HepG2 (cell line): ENCODE measurements around the gene TSSK3. TPM values are rescaled to one million over a fixed set of nuclear protein-coding genes. Genes with fewer than 3 reads are reported as not detected.

Experiments used
- ATAC-seq: fragments of 200-7000 bp; cut with Tn5 transposase; 3 replicates; pipeline ENCODE4 v1.9.1; 2020; ENCODE audit warnings: mild to moderate bottlenecking, moderate library complexity
- BruUV-seq: library from RNA; stranded (reverse); fragments of 400-500 nt; replicated peaks from 2 replicates; lab custom pipeline; 2021; lab: Mats Ljungman, UMichigan
- CTCF ChIA-PET: fragments of 300-600 bp; formaldehyde crosslinking; extraction: SDS; loops from one replicate; lab custom pipeline; 2021; ENCODE audit warnings: low total read pairs, inconsistent platforms, low intra/inter-chr PET ratio; lab: Yijun Ruan, JAX
- POLR2A ChIA-PET: fragments of 350-600 bp; sonication (Branson Sonifier 250); formaldehyde crosslinking; loops from one replicate; lab custom pipeline; 2020; ENCODE audit warnings: antibody characterized with exemption, inconsistent platforms; lab: Yijun Ruan, JAX
- DNase-seq: peaks from one replicate; pipeline ENCODE4 v3.0.0-alpha.2; 2015; ENCODE audit warnings: low spot score
- FAIRE-seq: peaks from 3 replicates; lab custom pipeline; 2011; peaks lifted over from hg19 to GRCh38; lab: Jason Lieb, UNC
- H2AFZ ChIP-seq: one replicate; pipeline ENCODE4 v1.6.1; 2011; ENCODE audit warnings: low read length, inconsistent platforms
- H3K27ac ChIP-seq: fragments of 300-600 bp; 3 replicates; pipeline ENCODE4 v1.8.0; 2011; ENCODE audit warnings: mixed run types, mild to moderate bottlenecking, mixed read lengths, low read length, inconsistent platforms; ENCODE audit not compliant: insufficient read depth; ENCODE audit errors: extremely low read length
- H3K27me3 ChIP-seq, 2 experiments: fragments of 200-600 bp in 1 of 2; 2 replicates in 1 of 2; 3 replicates in 1 of 2; pipeline versions ENCODE4 v1.6.0 to v1.8.0; 2011; ENCODE audit warnings: low read length in 2 of 2, mild to moderate bottlenecking in 2 of 2, moderate library complexity in 2 of 2, inconsistent platforms in 1 of 2; ENCODE audit not compliant: insufficient read depth in 2 of 2, control insufficient read depth in 1 of 2
- H3K36me3 ChIP-seq, 2 experiments: fragments of 200-600 bp in 1 of 2; replicated peaks in 1 of 2; 2 replicates in 1 of 2; 3 replicates in 1 of 2; pipeline versions ENCODE4 v1.5.1 to v1.8.0; 2011; ENCODE audit warnings: low read length in 2 of 2, inconsistent platforms in 1 of 2; ENCODE audit not compliant: insufficient read depth in 2 of 2, control insufficient read depth in 1 of 2
- H3K4me1 ChIP-seq: 2 replicates; pipeline ENCODE4 v1.5.1; 2012; ENCODE audit warnings: low read length, inconsistent platforms; ENCODE audit not compliant: insufficient read depth
- H3K4me2 ChIP-seq: 2 replicates; pipeline ENCODE4 v1.6.0; 2011; ENCODE audit warnings: low read depth, low read length, inconsistent platforms
- H3K4me3 ChIP-seq, 3 experiments: fragments of 200-600 bp in 1 of 3; sonication (generic), shearing (Covaris generic) in 1 of 3; replicated peaks in 1 of 3; 2 replicates each; pipeline ENCODE4 v1.5.1; 2011 to 2016; ENCODE audit warnings: low read length in 3 of 3, inconsistent platforms in 2 of 3, low read depth in 2 of 3, mild to moderate bottlenecking in 2 of 3, control low read depth in 1 of 3, mixed read lengths in 1 of 3; ENCODE audit not compliant: insufficient read depth in 1 of 3
- H3K79me2 ChIP-seq: one replicate; pipeline ENCODE4 v1.6.1; 2011; ENCODE audit warnings: low read length, inconsistent platforms; ENCODE audit not compliant: insufficient read depth
- H3K9ac ChIP-seq: 2 replicates; pipeline ENCODE4 v1.6.0; 2011; ENCODE audit warnings: mild to moderate bottlenecking, low read depth, low read length, inconsistent platforms; ENCODE audit not compliant: insufficient read depth
- H3K9me3 ChIP-seq: 2 replicates; pipeline ENCODE4 v1.5.1; 2012; ENCODE audit warnings: mild to moderate bottlenecking, low read length
- H4K20me1 ChIP-seq: 2 replicates; pipeline ENCODE4 v1.6.0; 2011; ENCODE audit warnings: inconsistent platforms, mild to moderate bottlenecking, low read length, moderate library complexity; ENCODE audit not compliant: insufficient read depth
- ARID5B ChIP-seq: IDR thresholded peaks from 2 replicates; pipeline ENCODE4 v1.4.0; 2020; ENCODE audit warnings: mild to moderate bottlenecking, missing genetic modification reagents
- ATF3 ChIP-seq: sonication (generic); formaldehyde crosslinking; IDR thresholded peaks from 2 replicates; pipeline ENCODE4 v1.4.0; 2020; ENCODE audit warnings: missing genetic modification reagents
- CREB1 ChIP-seq, 2 experiments: fragments of 450-650 bp in 1 of 2; IDR thresholded peaks; 2 replicates each; pipeline ENCODE4 v1.6.1; 2016 to 2017; ENCODE audit warnings: control low read depth in 1 of 2, mild to moderate bottlenecking in 1 of 2, missing compliant biosample characterization in 1 of 2, missing genetic modification characterization in 1 of 2
- PPARG ChIP-seq: conservative IDR thresholded peaks from 2 replicates; pipeline ENCODE4 v1.6.1; 2016; ENCODE audit warnings: missing biosample characterization, missing genetic modification reagents
- RFX3 ChIP-seq: IDR thresholded peaks from 2 replicates; pipeline ENCODE4 v1.6.1; 2016; ENCODE audit warnings: missing biosample characterization, missing genetic modification reagents
- THRA ChIP-seq: sonication (generic); formaldehyde crosslinking; IDR thresholded peaks from 2 replicates; pipeline ENCODE4 v1.4.0; 2020; ENCODE audit warnings: missing genetic modification reagents, borderline replicate concordance
- XBP1 ChIP-seq: sonication (generic); formaldehyde crosslinking; IDR thresholded peaks from 2 replicates; pipeline ENCODE4 v1.5.0; 2020; ENCODE audit warnings: missing genetic modification reagents
- ZIK1 ChIP-seq: sonication (generic); formaldehyde crosslinking; IDR thresholded peaks from 2 replicates; pipeline ENCODE4 v1.5.0; 2020; ENCODE audit warnings: mild to moderate bottlenecking, low read depth, missing genetic modification reagents, borderline replicate concordance
- ZNF138 ChIP-seq: sonication (generic); formaldehyde crosslinking; IDR thresholded peaks from 2 replicates; pipeline ENCODE4 v1.5.0; 2020; ENCODE audit warnings: mild to moderate bottlenecking, low read depth, missing genetic modification reagents
- ZNF777 ChIP-seq: sonication (generic); formaldehyde crosslinking; IDR thresholded peaks from 2 replicates; pipeline ENCODE4 v1.4.0; 2020; ENCODE audit warnings: missing genetic modification reagents
- ZSCAN25 ChIP-seq: sonication (generic); formaldehyde crosslinking; IDR thresholded peaks from 2 replicates; pipeline ENCODE4 v1.8.0; 2022; ENCODE audit warnings: mild to moderate bottlenecking, missing genetic modification reagents
- WGBS: methylation state at CpG from one replicate; pipeline ENCODE4 v1.1.6; 2017; ENCODE audit warnings: low lambda C conversion rate; 5-methylcytosine and 5-hydroxymethylcytosine counted together
- in situ Hi-C: cut with HindIII; loops from 2 replicates; pipeline ENCODE4 v1.10.0; 2017; ENCODE audit warnings: low pct_unique_long_range_greater_than_20kb; ENCODE audit not compliant: extremely low pct_ligation_motif_present
- intact Hi-C: fragments of 100-400 bp; cut with micrococcal nuclease; formaldehyde crosslinking; loops from one replicate; pipeline ENCODE4 v1.10.0; 2022; ENCODE audit not compliant: unreplicated experiment
- polyA plus RNA-seq, 8 experiments: library from polyadenylated mRNA; depleted of rRNA in 3 of 8; stranded (reverse) in 7 of 8; unstranded in 1 of 8; fragments of >200 nt; fragmentation: Illumina TruSeq in 4 of 8; extraction: Trizol in 4 of 8; gene quantifications; 2 replicates each; pipeline versions ENCODE4 v1.2.1 to v1.2.3, GENCODE V29; 2011 to 2016; ENCODE audit warnings: low read depth in 4 of 8, missing spikeins in 1 of 8, mixed read lengths in 1 of 8; ENCODE audit not compliant: insufficient read depth in 1 of 8
- total RNA-seq, 5 experiments: library from RNA; depleted of rRNA; stranded (reverse); fragments of >200 nt; fragmentation: Illumina TruSeq; extraction: Trizol; gene quantifications; 2 replicates each; pipeline ENCODE4 v1.2.3, GENCODE V29; 2016; ENCODE audit warnings: low read depth in 1 of 5

The TSSK3 gene
- total and polyA plus RNA-seq, 2 of the 13 experiments (the other 11 are each of a cell fraction or from before 2014, with no cell fraction given), result 1.0 to 1.1 TPM

- CTCF ChIA-PET, result no interaction called here
- 0% methylated on average over 2 of the region's 4 CpGs for WGBS
- H3K27ac ChIP-seq, result no peak overlapping the region
Observed at GRCh38 chr1:32406629-32407111, 44.3 kb downstream of the TSSK3 start.

GRCh38 chr1:32411261-32411660 lies 48.9 kb downstream of the TSSK3 start:
- no peaks in the 10 kb centered on the region for H3K9me3 ChIP-seq
- intact Hi-C loops (no loop called here), in situ Hi-C loops (loop anchor here (10.0 kb wide), 1 partner anchor 196 kb away; no protein-coding TSS in a partner anchor)
- DNase-seq, result no peak
- no peaks in the 10 kb centered on the region for H3K79me2 ChIP-seq
- ChIA-PET POLR2A (interaction anchor here (1.3 to 1.4 kb wide), 2 partner anchors 9 to 17 kb away, joined by 3 to 6 read pairs; partner anchors contain the start of gene BSDC1), CTCF (interaction anchor here (1.8 kb wide), 1 partner anchor 10 kb away, joined by 7 read pairs; no protein-coding TSS in a partner anchor)
- H3K36me3 ChIP-seq, result no peaks in the 10 kb centered on the region
- H4K20me1 ChIP-seq, result no peaks in the 10 kb centered on the region
- H3K27me3 ChIP-seq, result peaks cover 2 to 5% of the 10 kb centered on the region in 2 experiments; a peak in 2 of 5 replicates
- BruUV-seq, result no TSS peak
- H3K4me1 ChIP-seq, result peaks cover 31% of the 10 kb centered on the region
- no peak for FAIRE-seq
- H2AFZ ChIP-seq, result no peak overlapping the region
- H3K4me3 ChIP-seq, result no peak overlapping the region
- no peak overlapping the region for H3K9ac ChIP-seq
- no peak for ATAC-seq
- H3K4me2 ChIP-seq, result no peak overlapping the region
- no peak overlapping the region for H3K27ac ChIP-seq
- TF ChIP-seq PPARG (no peak), THRA (CRISPR knock-in tag) (no peak), RFX3 (CRISPR knock-in tag) (no peak), ATF3 (no peak), ZNF777 (no peak), ARID5B (no peak), ZSCAN25 (CRISPR knock-in tag) (no peak), ZIK1 (no peak), XBP1 (CRISPR knock-in tag) (no peak)

More at GRCh38 chr1:32406629-32407111, 44.3 kb downstream of the TSSK3 start:
- no TSS peak for BruUV-seq
- Histone ChIP-seq H3K4me1 (peaks cover 23% of the 10 kb centered on the region), H2AFZ (no peak overlapping the region), H4K20me1 (no peaks in the 10 kb centered on the region), H3K9me3 (no peaks in the 10 kb centered on the region), H3K27me3 (0 out of 5 replicates have a peak, but pooled peaks cover 0 to 2% of the 10 kb centered on the region in 2 experiments), H3K79me2 (no peaks in the 10 kb centered on the region), H3K4me3 (no peak overlapping the region), H3K4me2 (no peak overlapping the region), H3K9ac (no peak overlapping the region), H3K36me3 (no peaks in the 10 kb centered on the region)
- POLR2A ChIA-PET, result interaction anchor here (1.3 kb wide), 1 partner anchor 75 kb away, joined by 3 read pairs; no protein-coding TSS in a partner anchor
- no peak for TF ChIP-seq CREB1 (IDR thresholded peaks at IDR 0.05)
- TF ChIP-seq CREB1 (CRISPR knock-in tag; IDR thresholded peaks at IDR 0.05), result 0 out of 2 replicates have a peak, but pooled peaks have one; percentile 28
- TF ChIP-seq ZNF138 (CRISPR knock-in tag), result no peak
- in situ Hi-C loops, result no loop called here
- ATAC-seq, result peak; percentile 66
- peak; percentile 28 for DNase-seq
- no peak for FAIRE-seq
- intact Hi-C loops, result no loop called here
